NCI-H748 (cell line): ENCODE data around the gene SPIB.
A peak's percentile ranks its signal among the peaks of the same experiment; 100 is the strongest.
"Not testable (repeated sequence)": the region's sequence is repeated elsewhere in the genome, so short reads cannot be mapped to it uniquely, and the experiment has no call there.

ENCODE experiments used
- DNase-seq: peaks from one replicate; lab custom pipeline; 2025; ENCODE audit not compliant: unreplicated experiment; lab: John Stamatoyannopoulos, UW

Gene SPIB

DNA sequence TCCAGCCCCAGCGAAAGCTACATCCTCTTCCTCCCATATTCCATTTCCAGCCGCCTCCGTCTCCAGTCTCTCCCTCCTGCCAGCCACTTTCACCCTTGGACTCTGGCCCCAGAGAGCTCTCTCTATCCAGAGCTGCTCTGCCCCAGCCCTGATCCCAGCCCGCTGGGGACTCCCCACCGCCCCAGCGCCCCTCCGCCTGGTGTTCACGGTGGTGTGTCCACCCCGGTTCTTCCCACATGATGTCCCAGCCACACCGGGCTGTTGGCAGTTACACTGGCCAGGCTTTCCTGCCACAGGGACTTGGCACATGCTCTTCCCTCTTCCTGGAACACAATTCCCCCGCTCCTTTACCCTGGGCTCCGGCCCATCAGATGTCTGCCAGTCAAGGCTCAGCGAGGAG is 46.3 kb downstream of the SPIB start:
- DNase-seq: no peak

DNA sequence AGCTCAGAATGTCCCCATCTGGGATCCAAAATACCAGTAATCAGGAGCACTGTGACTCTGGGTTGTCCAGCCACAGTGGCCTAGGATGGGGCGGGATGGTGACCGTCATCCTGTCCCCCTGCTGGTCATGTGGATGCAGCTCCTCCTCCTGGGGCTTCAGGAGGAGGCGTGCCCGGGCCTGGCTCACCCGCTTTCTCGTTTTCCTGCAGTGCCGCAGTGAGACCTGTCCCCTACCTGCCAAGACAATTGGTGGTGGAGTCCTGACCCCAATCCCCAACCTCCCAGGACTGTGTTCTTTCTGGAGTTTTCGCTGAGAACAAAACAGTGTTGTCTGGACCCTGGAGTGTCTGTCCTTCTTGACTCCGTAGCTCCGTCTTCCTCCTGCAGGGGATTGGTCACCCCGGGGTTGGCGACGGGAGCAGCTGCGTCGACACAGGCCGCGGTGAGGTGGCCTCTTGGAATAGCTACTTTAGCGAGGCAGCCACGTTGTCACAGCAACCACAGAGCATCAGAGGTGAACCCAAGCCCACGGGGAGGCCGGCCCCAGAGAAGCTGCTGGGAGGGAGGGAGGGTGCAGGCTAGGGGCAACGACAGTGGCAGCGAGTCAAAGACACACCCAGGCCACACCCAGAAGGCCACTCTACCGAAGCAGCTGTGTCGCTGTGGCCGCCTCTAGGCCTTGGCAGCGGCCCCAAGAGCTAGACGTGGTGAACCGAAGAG is 47.4 kb downstream of the SPIB start:
- DNase-seq: peak; percentile 96

DNA sequence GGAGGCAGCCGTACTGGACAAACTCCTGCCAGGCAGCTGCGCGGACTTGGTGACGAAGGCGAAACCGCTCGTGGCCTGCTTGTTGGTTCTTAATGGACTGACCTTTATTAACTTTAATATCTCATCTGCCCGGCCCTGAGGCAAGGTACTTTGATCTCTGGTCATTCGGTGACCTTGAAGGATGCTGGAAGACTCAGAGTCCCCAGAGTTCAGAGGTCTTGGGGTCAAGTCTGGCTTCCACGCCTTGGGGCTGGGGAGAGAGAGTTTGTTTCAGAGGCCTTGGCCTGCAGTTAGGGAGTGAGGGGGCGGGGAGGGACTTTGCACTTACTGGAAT is 47.9 kb downstream of the SPIB start:
- DNase-seq: no peak

DNA sequence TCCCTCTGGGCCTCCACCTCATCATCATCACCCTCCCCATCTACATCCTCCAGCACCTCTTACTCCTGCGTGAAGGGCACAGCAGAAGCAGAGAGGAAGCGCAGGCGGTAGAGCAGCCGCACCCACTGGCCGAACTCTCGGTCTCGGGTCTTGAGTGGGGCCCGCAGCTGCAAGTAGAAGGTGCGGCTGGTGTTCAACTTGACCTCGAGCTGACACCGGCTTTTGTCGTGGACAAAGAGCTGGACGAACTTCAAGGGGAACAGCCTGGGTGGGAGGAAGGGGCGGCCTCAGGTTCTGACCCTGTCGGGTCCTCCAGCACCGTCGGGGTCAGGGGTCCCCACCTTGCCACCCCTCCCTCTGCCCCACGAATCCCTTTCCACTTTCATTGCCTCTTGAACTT is 48.8 kb downstream of the SPIB start:
- DNase-seq: no peak

DNA sequence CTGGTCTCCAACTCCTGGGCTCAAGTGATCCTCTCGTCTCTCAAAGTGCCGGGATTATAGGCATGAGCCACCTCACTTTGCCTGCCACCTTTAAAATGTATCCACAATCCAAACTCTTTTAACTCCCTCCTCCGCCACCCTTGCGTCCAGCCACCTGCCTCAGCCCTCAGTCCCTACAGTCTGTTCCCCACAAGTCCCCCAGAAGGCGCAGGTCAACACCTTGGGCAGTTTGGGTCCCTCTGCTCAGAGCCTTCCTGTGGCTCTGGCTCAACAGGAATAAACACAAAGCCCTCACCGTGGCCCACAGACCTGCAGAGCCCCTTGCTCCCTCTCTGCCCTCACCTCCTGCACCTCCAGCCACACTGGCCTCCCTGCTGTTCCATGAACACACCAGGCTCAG is 50.1 kb downstream of the SPIB start:
- DNase-seq: no peak

DNA sequence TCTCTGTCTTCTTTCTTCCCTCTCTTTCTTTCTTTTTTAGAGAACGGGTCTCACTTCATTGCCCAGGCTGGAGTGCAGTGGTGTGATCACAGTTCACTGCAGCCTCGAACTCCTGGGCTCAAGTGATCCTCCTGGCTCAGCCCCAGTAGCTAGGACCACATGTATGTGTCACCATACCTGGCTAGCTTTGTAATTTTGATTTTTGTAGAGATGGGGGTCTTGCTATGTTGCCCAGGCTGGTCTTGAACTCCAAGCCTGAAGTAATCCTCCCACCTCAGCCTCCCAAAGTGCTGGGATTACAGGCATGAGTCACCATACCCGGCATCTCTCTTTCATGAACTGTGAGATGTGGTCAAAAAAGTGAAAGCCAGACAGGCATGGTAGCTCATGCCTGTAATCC is 54.6 kb downstream of the SPIB start:
- DNase-seq: not testable (repeated sequence)

DNA sequence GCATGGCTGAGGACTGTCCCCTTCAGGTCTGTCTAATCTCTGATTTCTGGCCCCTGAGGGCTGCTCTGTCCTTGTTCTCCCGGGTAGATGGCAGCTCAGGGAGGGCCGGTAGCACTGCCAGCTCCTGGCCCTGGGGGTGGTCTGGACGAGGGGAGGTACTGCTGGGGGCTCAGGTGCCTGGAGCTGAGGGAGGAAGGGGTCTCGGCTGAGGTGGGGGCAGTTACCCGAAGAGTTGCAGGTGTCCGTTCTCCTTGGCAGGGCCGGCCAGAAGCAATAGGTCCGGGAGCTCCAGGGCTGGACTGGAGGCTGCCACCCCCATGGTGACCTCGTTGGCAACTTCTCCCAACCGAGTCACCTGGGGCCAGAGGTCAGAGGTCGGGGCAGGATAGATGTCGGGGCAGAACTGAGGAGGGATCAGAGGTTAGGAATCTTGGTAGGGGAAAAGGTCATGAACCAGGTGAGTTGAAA is 56.4 kb downstream of the SPIB start:
- no peak for DNase-seq

DNA sequence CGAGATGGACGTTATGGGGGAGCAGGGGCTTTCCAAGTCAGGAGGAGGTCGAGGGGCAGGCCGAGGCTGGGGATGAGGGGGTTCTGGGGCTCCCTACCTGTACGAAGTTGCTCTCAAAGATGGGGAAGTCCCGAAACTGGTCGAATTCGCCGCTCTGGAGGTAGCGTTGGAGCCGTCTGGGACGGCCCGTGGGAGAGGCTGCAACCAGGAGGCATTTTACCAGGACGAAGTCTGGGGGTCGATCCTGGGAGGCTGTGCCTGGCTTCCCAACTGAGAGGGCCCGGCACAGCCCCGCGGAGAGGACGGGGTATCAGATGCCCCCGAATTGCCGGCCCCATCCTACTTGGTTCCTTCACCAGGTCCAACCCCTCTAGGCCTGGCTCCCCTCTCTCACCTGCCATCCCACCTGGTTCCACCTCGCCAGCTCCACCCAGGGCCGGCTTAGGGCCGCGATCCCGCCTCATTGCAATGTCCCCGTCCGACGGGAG is 57.0 kb downstream of the SPIB start:
- no peak for DNase-seq

DNA sequence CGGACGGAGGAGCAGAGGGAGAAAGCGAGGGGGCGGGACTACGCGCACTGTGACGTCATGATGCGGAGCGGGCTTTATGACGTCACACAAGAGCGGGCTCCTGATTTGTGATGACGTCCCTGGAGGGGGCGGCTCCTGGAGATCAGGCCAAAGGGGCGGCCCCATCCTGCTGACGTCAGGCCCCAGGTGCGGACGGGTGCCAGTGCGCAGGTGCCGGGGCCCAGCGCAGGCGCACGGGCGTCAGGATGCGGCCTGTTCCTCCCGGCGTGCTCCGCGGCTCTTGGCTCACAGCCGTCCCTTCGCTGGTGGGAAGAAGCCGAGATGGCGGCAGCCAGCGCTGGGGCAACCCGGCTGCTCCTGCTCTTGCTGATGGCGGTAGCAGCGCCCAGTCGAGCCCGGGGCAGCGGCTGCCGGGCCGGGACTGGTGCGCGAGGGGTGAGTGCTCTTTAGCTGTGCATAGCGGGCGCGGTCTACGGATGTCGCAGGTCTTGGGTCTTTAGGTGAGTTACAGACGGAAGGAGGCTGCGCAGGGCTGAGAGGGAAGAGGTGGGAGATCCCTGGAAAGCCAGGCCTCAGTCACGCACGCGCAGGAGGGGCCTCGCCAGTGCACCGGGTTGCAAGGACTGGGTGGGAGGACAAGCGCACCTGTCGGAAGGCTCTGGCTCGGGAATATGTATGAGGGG is 57.6 kb downstream of the SPIB start, which contains the start of the genes EMC10 and GARIN5A:
EMC10 (plus strand) TSS at position 284 of the 683 bp plus-strand sequence; CDS start at position 322, 38 bp downstream.
GARIN5A (minus strand) TSS at position 625 of the 683 bp plus-strand sequence; CDS start at position 165, 460 bp downstream.
- peak; percentile 98 for DNase-seq

DNA sequence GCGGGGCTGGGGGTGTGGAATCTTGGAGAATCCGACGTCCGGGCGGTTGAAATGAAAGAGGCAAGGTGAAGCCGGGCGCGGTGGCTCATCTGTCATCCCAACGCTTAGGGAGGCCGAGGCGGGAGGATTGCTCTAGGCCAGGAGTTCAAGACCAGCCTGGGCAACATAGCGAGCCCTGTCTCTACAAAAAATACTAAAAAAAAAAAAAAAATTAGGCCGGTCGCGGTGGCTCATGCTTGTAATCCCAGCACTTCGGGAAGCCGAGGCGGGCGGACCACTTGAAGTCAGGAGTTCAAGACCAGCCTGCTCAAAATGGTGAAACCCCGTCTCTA is 58.1 kb downstream of the SPIB start:
- DNase-seq: no peak

DNA sequence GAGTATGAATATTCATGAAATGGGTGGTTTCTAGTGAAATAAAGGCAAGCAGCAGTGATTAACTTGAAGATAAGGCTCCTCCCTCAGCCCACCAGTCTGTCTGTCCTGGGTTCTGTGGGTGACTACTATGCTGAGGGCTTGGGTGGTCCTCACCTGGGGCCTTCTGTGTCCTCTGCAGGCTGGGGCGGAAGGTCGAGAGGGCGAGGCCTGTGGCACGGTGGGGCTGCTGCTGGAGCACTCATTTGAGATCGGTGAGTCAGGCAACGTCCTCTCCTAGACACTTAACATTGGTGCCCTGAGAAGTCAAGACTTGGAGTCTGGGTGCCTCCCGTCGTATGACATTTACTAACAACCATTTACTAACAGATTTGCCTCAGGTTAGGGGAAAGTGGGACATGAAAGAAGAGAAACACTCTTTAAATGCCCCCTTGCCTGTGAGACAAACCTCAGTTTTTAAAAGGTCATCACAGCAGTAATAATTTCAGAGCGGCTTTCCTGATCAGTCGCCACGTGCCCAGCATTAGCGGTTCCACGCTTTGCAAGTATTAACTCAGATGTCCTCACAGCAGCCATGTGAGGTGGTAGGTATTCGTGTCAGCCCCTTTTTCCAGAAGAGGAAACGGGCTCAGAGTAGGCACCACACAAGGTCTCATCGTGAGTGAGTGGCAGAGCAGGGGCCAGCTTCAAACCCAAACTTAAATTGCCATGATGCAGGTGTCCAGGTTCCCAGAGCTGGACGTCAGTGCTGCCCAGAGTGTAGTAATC is 59.2 kb downstream of the SPIB start:
- no peak for DNase-seq

DNA sequence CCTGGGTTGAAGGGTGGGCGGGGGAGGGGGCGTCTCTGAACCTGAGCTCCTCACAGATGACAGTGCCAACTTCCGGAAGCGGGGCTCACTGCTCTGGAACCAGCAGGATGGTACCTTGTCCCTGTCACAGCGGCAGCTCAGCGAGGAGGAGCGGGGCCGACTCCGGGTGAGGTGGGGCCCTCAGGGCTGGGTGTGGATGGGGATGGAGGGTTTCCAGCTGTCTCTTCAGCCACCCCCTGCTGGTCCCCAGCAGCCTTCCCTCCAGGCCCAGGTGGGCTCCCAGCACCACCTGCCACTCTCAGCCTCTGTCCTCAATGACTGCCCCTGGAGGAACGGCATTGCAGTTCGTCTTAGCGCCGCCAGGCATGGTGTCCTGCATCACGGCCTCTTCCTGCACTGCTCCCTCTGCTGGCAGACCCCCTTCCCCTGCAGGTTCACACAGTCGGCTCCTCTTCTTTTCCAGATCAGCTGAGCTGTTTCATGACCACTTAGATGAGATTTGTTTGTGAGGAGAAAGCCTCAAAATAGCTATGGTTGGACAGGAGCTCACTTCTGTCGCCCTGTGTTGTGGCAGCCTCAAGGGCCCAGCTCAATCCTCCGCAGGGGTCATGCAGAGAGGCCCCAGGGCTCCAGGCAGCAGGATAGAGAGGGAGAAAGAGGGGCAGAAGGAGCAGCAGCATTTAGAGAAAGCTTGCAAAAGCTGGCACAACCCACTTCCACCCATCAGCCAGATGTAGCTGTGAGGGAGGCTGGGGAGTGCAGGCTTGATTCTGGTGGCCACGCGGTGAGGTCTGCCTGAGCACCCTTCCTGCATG is 60.4 kb downstream of the SPIB start:
- DNase-seq: no peak

DNA sequence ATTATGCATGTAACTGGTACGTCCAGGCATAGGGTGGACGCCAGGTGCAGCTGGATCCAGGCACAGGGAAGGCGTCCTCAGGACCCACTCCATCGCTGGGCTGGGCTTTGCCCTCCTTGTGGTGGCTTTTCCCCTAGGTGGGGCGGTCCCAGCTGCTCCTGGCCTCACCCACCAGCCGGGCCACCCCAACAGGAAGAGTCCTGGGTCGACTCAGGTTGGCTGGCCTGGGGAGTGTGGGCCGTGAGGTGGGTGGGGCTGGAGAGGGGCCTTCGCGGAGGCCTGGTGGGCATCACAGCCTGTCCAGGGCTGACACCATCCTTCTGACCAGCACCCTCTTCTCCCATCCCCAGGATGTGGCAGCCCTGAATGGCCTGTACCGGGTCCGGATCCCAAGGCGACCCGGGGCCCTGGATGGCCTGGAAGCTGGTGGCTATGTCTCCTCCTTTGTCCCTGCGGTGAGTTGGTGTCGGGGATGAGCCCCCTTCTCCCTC is 61.1 kb downstream of the SPIB start:
- DNase-seq: no peak

DNA sequence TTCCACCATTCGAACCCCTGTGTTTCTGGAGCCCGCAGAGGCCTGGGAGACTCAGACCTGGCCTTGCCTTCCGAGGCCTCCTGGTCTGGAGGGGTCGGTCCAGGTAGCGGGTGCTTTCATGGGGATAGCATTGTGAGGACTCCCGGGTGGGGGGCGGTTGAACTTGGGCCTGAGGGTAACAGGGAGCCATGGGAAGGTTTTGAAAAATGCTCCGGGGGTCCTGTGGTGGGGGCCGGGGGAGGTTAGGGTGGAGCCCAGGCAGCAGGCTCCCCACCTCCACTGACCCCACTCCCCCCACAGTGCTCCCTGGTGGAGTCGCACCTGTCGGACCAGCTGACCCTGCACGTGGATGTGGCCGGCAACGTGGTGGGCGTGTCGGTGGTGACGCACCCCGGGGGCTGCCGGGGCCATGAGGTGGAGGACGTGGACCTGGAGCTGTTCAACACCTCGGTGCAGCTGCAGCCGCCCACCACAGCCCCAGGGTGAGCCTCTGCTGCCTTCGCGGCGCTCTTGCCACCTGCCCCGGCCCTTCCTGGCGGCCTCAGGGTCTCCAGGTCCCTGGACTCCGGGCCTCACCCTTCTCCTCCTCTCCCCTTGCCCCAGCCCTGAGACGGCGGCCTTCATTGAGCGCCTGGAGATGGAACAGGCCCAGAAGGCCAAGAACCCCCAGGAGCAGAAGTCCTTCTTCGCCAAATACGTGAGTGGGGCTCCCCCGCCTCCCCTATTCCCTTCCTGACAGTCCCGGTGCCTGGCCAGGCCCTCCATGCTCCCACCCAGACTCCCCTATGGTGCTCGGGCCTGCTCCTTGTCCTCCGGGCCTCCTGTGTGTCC is 61.8 kb downstream of the SPIB start:
- DNase-seq: no peak
